ENCODE data around the gene GPAM. TPM values are rescaled to one million over a fixed set of nuclear protein-coding genes. Genes with fewer than 3 reads are reported as not detected.

Gene GPAM
- total RNA-seq, 1 experiment from 2014 or later, result 12.2 TPM

GRCh38 chr10:112173206-112173605 is 10.4 kb downstream of the GPAM start:
- no peak for DNase-seq (ENCODE audit: low spot score)
- Mint-ChIP-seq H3K27me3 (ENCODE audit: low read depth) (no peaks in the 10 kb centered on the region), H3K36me3 (peaks cover 56% of the 10 kb centered on the region), H3K9me3 (no peaks in the 10 kb centered on the region), H3K4me3 (no peak overlapping the region), H3K27ac (no peak overlapping the region), H3K4me1 (peaks cover 5% of the 10 kb centered on the region; the same call in 1 of the 2 replicates)
- ChIA-PET CTCF (interaction anchor here (0.9 to 1.5 kb wide), 3 partner anchors 33 to 135 kb away, joined by 3 to 9 read pairs (median 3); no protein-coding TSS in a partner anchor), POLR2A (no interaction called here)
- TF ChIP-seq, protein P1, sequence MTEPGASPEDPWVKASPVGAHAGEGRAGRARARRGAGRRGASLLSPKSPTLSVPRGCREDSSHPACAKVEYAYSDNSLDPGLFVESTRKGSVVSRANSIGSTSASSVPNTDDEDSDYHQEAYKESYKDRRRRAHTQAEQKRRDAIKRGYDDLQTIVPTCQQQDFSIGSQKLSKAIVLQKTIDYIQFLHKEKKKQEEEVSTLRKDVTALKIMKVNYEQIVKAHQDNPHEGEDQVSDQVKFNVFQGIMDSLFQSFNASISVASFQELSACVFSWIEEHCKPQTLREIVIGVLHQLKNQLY (CRISPR knock-in tag; IDR thresholded peaks at IDR 0.05), result no peak
- TF ChIP-seq TCF7 (CRISPR knock-in tag; IDR thresholded peaks at IDR 0.05; ENCODE audit: low read depth) (no peak), KAT7 (CRISPR knock-in tag; IDR thresholded peaks at IDR 0.05; ENCODE audit: borderline replicate concordance) (no peak), ZNF532 (CRISPR knock-in tag; IDR thresholded peaks at IDR 0.05; ENCODE audit: borderline replicate concordance) (no peak), GABPB1 (CRISPR knock-in tag; IDR thresholded peaks at IDR 0.05) (no peak), FOXP4 (CRISPR knock-in tag; IDR thresholded peaks at IDR 0.05) (no peak), AFF4 (CRISPR knock-in tag; IDR thresholded peaks at IDR 0.05; ENCODE audit: borderline replicate concordance) (no peak), STAT6 (CRISPR knock-in tag; conservative IDR thresholded peaks at IDR 0.05; ENCODE audit: low read depth) (no peak), ZNF138 (CRISPR knock-in tag; conservative IDR thresholded peaks at IDR 0.05) (no peak)
- TF ChIP-seq, protein P2, sequence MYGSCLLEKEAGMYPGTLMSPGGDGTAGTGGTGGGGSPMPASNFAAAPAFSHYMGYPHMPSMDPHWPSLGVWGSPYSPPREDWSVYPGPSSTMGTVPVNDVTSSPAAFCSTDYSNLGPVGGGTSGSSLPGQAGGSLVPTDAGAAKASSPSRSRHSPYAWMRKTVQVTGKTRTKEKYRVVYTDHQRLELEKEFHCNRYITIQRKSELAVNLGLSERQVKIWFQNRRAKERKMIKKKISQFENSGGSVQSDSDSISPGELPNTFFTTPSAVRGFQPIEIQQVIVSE (CRISPR knock-in tag; IDR thresholded peaks at IDR 0.05; ENCODE audit: borderline replicate concordance), result no peak
- TF ChIP-seq, protein P3, sequence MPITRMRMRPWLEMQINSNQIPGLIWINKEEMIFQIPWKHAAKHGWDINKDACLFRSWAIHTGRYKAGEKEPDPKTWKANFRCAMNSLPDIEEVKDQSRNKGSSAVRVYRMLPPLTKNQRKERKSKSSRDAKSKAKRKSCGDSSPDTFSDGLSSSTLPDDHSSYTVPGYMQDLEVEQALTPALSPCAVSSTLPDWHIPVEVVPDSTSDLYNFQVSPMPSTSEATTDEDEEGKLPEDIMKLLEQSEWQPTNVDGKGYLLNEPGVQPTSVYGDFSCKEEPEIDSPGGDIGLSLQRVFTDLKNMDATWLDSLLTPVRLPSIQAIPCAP (CRISPR knock-in tag; IDR thresholded peaks at IDR 0.05), result no peak
- no peak for ATAC-seq

All from WTC11 (cell line).